DOHH2 (cell line): ENCODE results near the gene PRR36.
A peak's percentile ranks its signal among the peaks of the same experiment; 100 is the strongest.

Experiments
- H3F3A ChIP-seq: fragments of 200-600 bp; sonication (generic), shearing (Covaris generic); 2 replicates; pipeline ENCODE4 v1.6.0; 2016; ENCODE audit warnings: antibody characterized with exemption, mild to moderate bottlenecking; ENCODE audit not compliant: control insufficient read depth, insufficient read depth
- H3K27ac ChIP-seq: fragments of 200-600 bp; sonication (generic); 2 replicates; pipeline ENCODE4 v1.5.1; 2014; ENCODE audit warnings: low read depth, mild to moderate bottlenecking, low read length, moderate library complexity
- H3K27me3 ChIP-seq: fragments of 200-600 bp; sonication (generic); 2 replicates; pipeline ENCODE4 v1.6.1; 2014; ENCODE audit warnings: mild to moderate bottlenecking, low read length, mixed read lengths; ENCODE audit not compliant: control insufficient read depth
- H3K36me3 ChIP-seq: fragments of 200-600 bp; sonication (generic); 2 replicates; pipeline ENCODE4 v1.6.1; 2014; ENCODE audit warnings: mild to moderate bottlenecking, low read length, moderate library complexity, mixed read lengths; ENCODE audit not compliant: control insufficient read depth
- H3K4me1 ChIP-seq: fragments of 200-600 bp; sonication (generic); 2 replicates; pipeline ENCODE4 v1.6.1; 2014; ENCODE audit warnings: mild to moderate bottlenecking, low read length, mixed read lengths; ENCODE audit not compliant: control insufficient read depth
- H3K4me2 ChIP-seq: fragments of 200-600 bp; sonication (generic); 2 replicates; pipeline ENCODE4 v1.6.0; 2014; ENCODE audit warnings: mild to moderate bottlenecking, low read length, moderate library complexity
- H3K4me3 ChIP-seq: fragments of 200-600 bp; sonication (generic); 2 replicates; pipeline ENCODE4 v1.5.1; 2014; ENCODE audit warnings: mild to moderate bottlenecking, low read length, mixed read lengths
- H3K79me2 ChIP-seq: fragments of 200-600 bp; sonication (generic); 2 replicates; pipeline ENCODE4 v1.6.1; 2014; ENCODE audit warnings: mild to moderate bottlenecking, low read length, mixed read lengths; ENCODE audit not compliant: control insufficient read depth
- H3K9me2 ChIP-seq: fragments of 200-600 bp; sonication (generic); replicated peaks from 2 replicates; pipeline ENCODE4 v1.6.1; 2014; ENCODE audit warnings: mild to moderate bottlenecking, low read length, mixed read lengths; ENCODE audit not compliant: control insufficient read depth
- H3K9me3 ChIP-seq: fragments of 200-600 bp; sonication (generic); 2 replicates; pipeline ENCODE4 v1.6.1; 2014; ENCODE audit warnings: antibody characterized with exemption, low read length, mixed read lengths; ENCODE audit not compliant: control insufficient read depth, insufficient read depth
- H4K20me1 ChIP-seq: fragments of 200-600 bp; sonication (generic); 2 replicates; pipeline ENCODE4 v1.6.0; 2014; ENCODE audit warnings: low read depth, mild to moderate bottlenecking, antibody characterized with exemption, low read length, moderate library complexity; ENCODE audit not compliant: control insufficient read depth, insufficient read depth
- EZH2phosphoT487 ChIP-seq: fragments of 200-600 bp; sonication (generic); IDR thresholded peaks from 2 replicates; pipeline ENCODE4 v1.6.1; 2017; ENCODE audit warnings: borderline replicate concordance, mild to moderate bottlenecking, antibody characterized with exemption, low read length, moderate library complexity, mixed read lengths
- TF ChIP-seq, protein P1 (sequence below): fragments of 200-600 bp; sonication (generic); IDR thresholded peaks from one replicate; pipeline ENCODE4 v1.5.1; 2014; ENCODE audit warnings: antibody characterized with exemption, mild to moderate bottlenecking, low read depth, low read length; ENCODE audit not compliant: poor library complexity, severe bottlenecking

PRR36 gene

DNA sequence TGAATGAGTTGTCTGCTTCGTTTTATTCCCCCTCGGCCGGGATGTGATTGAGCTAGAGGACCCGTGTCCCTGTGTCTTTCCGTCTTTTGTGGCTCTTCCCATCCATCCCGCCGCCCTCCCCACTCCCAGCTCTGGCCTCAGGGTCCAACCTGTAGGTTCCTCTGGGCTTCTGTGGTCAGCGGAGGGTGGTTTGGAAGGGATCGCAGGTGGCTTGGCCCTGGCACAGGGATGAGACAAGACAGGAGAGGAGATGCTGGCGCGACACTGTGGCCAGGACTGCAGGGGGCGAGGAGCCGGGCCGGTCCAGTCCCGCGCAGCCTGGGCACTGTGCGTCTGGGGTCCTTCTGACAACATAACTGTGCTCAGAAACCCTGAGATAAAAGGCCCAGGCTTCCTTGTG, 42.2 kb downstream of the PRR36 start:
- Histone ChIP-seq H3K9me2 (no peaks in the 10 kb centered on the region), H3K27ac (no peak overlapping the region), H3K4me2 (no peak overlapping the region), H3K79me2 (no peaks in the 10 kb centered on the region), H3K36me3 (no peaks in the 10 kb centered on the region), H3K4me1 (peaks cover 11% of the 10 kb centered on the region), H3K27me3 (no peaks in the 10 kb centered on the region; the same call in 1 of the 2 replicates), H3F3A (no peaks in the 10 kb centered on the region), H4K20me1 (no peaks in the 10 kb centered on the region), H3K4me3 (no peak overlapping the region), H3K9me3 (no peaks in the 10 kb centered on the region)
- TF ChIP-seq, protein P1, sequence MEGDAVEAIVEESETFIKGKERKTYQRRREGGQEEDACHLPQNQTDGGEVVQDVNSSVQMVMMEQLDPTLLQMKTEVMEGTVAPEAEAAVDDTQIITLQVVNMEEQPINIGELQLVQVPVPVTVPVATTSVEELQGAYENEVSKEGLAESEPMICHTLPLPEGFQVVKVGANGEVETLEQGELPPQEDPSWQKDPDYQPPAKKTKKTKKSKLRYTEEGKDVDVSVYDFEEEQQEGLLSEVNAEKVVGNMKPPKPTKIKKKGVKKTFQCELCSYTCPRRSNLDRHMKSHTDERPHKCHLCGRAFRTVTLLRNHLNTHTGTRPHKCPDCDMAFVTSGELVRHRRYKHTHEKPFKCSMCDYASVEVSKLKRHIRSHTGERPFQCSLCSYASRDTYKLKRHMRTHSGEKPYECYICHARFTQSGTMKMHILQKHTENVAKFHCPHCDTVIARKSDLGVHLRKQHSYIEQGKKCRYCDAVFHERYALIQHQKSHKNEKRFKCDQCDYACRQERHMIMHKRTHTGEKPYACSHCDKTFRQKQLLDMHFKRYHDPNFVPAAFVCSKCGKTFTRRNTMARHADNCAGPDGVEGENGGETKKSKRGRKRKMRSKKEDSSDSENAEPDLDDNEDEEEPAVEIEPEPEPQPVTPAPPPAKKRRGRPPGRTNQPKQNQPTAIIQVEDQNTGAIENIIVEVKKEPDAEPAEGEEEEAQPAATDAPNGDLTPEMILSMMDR: no peak
- TF ChIP-seq EZH2phosphoT487: no peak

DNA sequence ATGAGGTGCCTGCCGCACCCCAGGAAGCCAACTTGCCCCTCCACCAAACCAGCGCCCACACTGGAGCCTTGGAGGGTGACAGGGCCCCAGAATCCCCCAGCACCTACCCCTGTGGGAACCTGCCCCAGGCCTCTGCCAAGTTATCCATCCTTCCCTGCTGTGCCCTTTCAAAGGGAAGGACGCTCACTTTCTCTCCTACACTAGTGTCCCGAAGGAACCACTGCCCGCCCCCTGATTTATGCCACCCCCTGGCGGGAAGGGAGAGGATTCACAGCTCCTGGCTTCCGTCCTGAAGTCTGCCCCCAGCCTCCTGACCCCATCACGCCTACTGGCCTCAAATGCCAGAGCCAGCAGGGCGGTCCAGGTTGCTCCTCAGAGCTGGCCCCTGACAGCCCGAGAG, 42.7 kb downstream of the PRR36 start:
- TF ChIP-seq, protein P1: no peak
- TF ChIP-seq EZH2phosphoT487: no peak
- H4K20me1 ChIP-seq: no peaks in the 10 kb centered on the region
- no peak overlapping the region for H3K4me3 ChIP-seq

DNA sequence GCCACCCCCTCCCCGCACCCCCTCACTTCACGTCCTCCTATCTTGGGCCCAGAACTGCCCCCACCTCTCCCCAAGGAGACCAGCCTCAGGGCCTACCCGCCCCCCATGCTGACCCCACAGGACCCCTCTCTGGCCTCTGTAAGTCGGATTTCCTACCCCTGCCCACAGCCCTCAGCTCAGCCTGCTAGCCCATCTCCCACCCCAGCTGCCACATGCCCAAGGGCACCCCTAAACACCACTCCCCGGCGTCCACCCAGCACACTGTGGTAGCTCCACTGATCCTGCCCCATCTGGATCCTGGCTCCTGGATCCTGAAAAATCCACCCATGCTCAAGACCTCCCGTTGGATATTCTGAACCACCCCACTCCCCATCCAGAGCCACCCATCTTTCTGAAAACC, 43.4 kb downstream of the PRR36 start:
- H3K4me1 ChIP-seq: peaks cover 11% of the 10 kb centered on the region
- H4K20me1 ChIP-seq: no peaks in the 10 kb centered on the region
- H3K4me3 ChIP-seq: peak overlapping the region; percentile 54
- peak overlapping the region; percentile 70 for H3K4me2 ChIP-seq
- no peaks in the 10 kb centered on the region for H3K9me2 ChIP-seq
- no peaks in the 10 kb centered on the region for H3K79me2 ChIP-seq
- H3K27me3 ChIP-seq: no peaks in the 10 kb centered on the region; the same call in 1 of the 2 replicates
- H3F3A ChIP-seq: no peaks in the 10 kb centered on the region
- no peak for TF ChIP-seq EZH2phosphoT487
- TF ChIP-seq, protein P1: no peak
- no peak overlapping the region for H3K27ac ChIP-seq
- no peaks in the 10 kb centered on the region for H3K36me3 ChIP-seq
- no peaks in the 10 kb centered on the region for H3K9me3 ChIP-seq

More for the DNA sequence above, 42.7 kb downstream of the PRR36 start:
- no peak overlapping the region; the same call in 1 of the 2 replicates for H3K4me2 ChIP-seq
- no peaks in the 10 kb centered on the region; the same call in 1 of the 2 replicates for H3K27me3 ChIP-seq
- H3K36me3 ChIP-seq: no peaks in the 10 kb centered on the region
- H3K9me3 ChIP-seq: no peaks in the 10 kb centered on the region
- H3K4me1 ChIP-seq: peaks cover 11% of the 10 kb centered on the region
- H3F3A ChIP-seq: no peaks in the 10 kb centered on the region
- H3K79me2 ChIP-seq: no peaks in the 10 kb centered on the region
- no peaks in the 10 kb centered on the region for H3K9me2 ChIP-seq
- no peak overlapping the region for H3K27ac ChIP-seq
